Kidney epithelial cell (primary cell): ENCODE measurements around the gene GLT1D1. TPM values are rescaled to one million over a fixed set of nuclear protein-coding genes. Genes with fewer than 3 reads are reported as not detected.

Experiments used
- DNase-seq: peaks from one replicate; pipeline ENCODE4 v3.0.0-alpha.2; 2010; ENCODE audit warnings: low read depth
- H3K27me3 ChIP-seq: 2 replicates; pipeline ENCODE4 v1.6.0; 2011; ENCODE audit warnings: low read length; ENCODE audit not compliant: control insufficient read depth, insufficient read depth
- H3K36me3 ChIP-seq: 2 replicates; pipeline ENCODE4 v1.5.1; 2011; ENCODE audit warnings: low read length; ENCODE audit not compliant: control insufficient read depth, insufficient read depth
- H3K4me3 ChIP-seq: 2 replicates; pipeline ENCODE4 v1.5.1; 2011; ENCODE audit warnings: low read depth, mild to moderate bottlenecking, control low read depth, low read length
- CTCF ChIP-seq: IDR thresholded peaks from 2 replicates; pipeline ENCODE4 v1.5.1; 2011; ENCODE audit warnings: mild to moderate bottlenecking, moderate library complexity, low read length, control low read depth, inconsistent platforms; ENCODE audit not compliant: insufficient read depth, poor library complexity, severe bottlenecking
- total RNA-seq: library from RNA; depleted of rRNA; stranded (reverse); fragments of >200 nt; gene quantifications from 2 replicates; pipeline ENCODE4 v1.2.3, GENCODE V29; 2015

Gene GLT1D1
- total RNA-seq, 1 donor from 2014 or later: 1.7 TPM

GRCh38 chr12:128980623-128981022 lies 127.3 kb downstream of the GLT1D1 start:
- no peak for TF ChIP-seq CTCF
- no peak overlapping the region for H3K4me3 ChIP-seq
- peaks cover 5% of the 10 kb centered on the region for H3K27me3 ChIP-seq
- no peak for DNase-seq
- H3K36me3 ChIP-seq: no peaks in the 10 kb centered on the region

- H3K4me3 ChIP-seq: no peak overlapping the region
- no peaks in the 10 kb centered on the region for H3K36me3 ChIP-seq
- no peak for TF ChIP-seq CTCF
- H3K27me3 ChIP-seq: peaks cover 5% of the 10 kb centered on the region
- DNase-seq: no peak
These were observed 128.8 kb downstream of the GLT1D1 start for GRCh38 chr12:128981971-128982533.

- TF ChIP-seq CTCF: no peak
- Histone ChIP-seq H3K4me3 (no peak overlapping the region), H3K36me3 (no peaks in the 10 kb centered on the region), H3K27me3 (peaks cover 5% of the 10 kb centered on the region)
- DNase-seq: no peak
These were observed 129.7 kb downstream of the GLT1D1 start for GRCh38 chr12:128982933-128983332.

- no peaks in the 10 kb centered on the region for H3K36me3 ChIP-seq
- H3K27me3 ChIP-seq: peaks cover 3% of the 10 kb centered on the region
- no peak for DNase-seq
- H3K4me3 ChIP-seq: no peak overlapping the region
- TF ChIP-seq CTCF: no peak
These were observed 130.1 kb downstream of the GLT1D1 start for GRCh38 chr12:128983371-128983770.

GRCh38 chr12:128986957-128987356 lies 133.7 kb downstream of the GLT1D1 start:
- no peak for DNase-seq
- TF ChIP-seq CTCF: no peak
- Histone ChIP-seq H3K27me3 (no peaks in the 10 kb centered on the region), H3K4me3 (no peak overlapping the region), H3K36me3 (no peaks in the 10 kb centered on the region)

GRCh38 chr12:128989287-128989686 lies 136.0 kb downstream of the GLT1D1 start:
- Histone ChIP-seq H3K36me3 (no peaks in the 10 kb centered on the region), H3K4me3 (no peak overlapping the region), H3K27me3 (no peaks in the 10 kb centered on the region)
- no peak for TF ChIP-seq CTCF
- no peak for DNase-seq
